ENCODE data around the gene MALT1.

GRCh38 chr18:58768293-58768974 lies 97.2 kb downstream of the MALT1 start:
- TF ChIP-seq, protein P1, sequence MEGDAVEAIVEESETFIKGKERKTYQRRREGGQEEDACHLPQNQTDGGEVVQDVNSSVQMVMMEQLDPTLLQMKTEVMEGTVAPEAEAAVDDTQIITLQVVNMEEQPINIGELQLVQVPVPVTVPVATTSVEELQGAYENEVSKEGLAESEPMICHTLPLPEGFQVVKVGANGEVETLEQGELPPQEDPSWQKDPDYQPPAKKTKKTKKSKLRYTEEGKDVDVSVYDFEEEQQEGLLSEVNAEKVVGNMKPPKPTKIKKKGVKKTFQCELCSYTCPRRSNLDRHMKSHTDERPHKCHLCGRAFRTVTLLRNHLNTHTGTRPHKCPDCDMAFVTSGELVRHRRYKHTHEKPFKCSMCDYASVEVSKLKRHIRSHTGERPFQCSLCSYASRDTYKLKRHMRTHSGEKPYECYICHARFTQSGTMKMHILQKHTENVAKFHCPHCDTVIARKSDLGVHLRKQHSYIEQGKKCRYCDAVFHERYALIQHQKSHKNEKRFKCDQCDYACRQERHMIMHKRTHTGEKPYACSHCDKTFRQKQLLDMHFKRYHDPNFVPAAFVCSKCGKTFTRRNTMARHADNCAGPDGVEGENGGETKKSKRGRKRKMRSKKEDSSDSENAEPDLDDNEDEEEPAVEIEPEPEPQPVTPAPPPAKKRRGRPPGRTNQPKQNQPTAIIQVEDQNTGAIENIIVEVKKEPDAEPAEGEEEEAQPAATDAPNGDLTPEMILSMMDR (IDR thresholded peaks at IDR 0.05; ENCODE audit: insufficient read depth, low read length, poor library complexity, severe bottlenecking), result peak; percentile 94
- no peak for TF ChIP-seq EZH2phosphoT487 (conservative IDR thresholded peaks at IDR 0.05; ENCODE audit: low read length)

Data from SU-DHL-6 (cell line).